GM23248 (cell line): ENCODE measurements around the gene GNB3. TPM values are rescaled to one million over a fixed set of nuclear protein-coding genes. Genes with fewer than 3 reads are reported as not detected.
A peak's percentile ranks its signal among the peaks of the same experiment; 100 is the strongest.
"Not testable (repeated sequence)": the region's sequence is repeated elsewhere in the genome, so short reads cannot be mapped to it uniquely, and the experiment has no call there.

Source experiments
- DNase-seq: peaks from one replicate; pipeline ENCODE4 v3.0.0-alpha.2; 2015
- H2AFZ ChIP-seq: fragments of 200-600 bp; sonication (generic); 2 replicates; pipeline ENCODE4 v1.6.1; 2016; ENCODE audit warnings: antibody characterized with exemption
- H3F3A ChIP-seq: fragments of 200-600 bp; sonication (generic); 2 replicates; pipeline ENCODE4 v1.6.1; 2016; ENCODE audit warnings: mild to moderate bottlenecking, antibody characterized with exemption, mixed run types; ENCODE audit not compliant: insufficient read depth
- H3K27ac ChIP-seq: fragments of 200-600 bp; sonication (generic); 2 replicates; pipeline ENCODE4 v1.5.1; 2016; ENCODE audit warnings: mild to moderate bottlenecking
- H3K27me3 ChIP-seq: fragments of 200-600 bp; sonication (generic); replicated peaks from 2 replicates; pipeline ENCODE4 v1.6.1; 2016; ENCODE audit warnings: mild to moderate bottlenecking; ENCODE audit not compliant: insufficient read depth
- H3K36me3 ChIP-seq: fragments of 200-600 bp; sonication (generic); 2 replicates; pipeline ENCODE4 v1.6.1; 2016; ENCODE audit warnings: low read depth, mild to moderate bottlenecking
- H3K4me1 ChIP-seq: fragments of 200-600 bp; sonication (generic); 2 replicates; pipeline ENCODE4 v1.6.1; 2016; ENCODE audit warnings: mild to moderate bottlenecking; ENCODE audit not compliant: insufficient read depth
- H3K4me2 ChIP-seq: fragments of 200-600 bp; sonication (generic); one replicate; pipeline ENCODE4 v1.6.1; 2016; ENCODE audit warnings: mild to moderate bottlenecking; ENCODE audit not compliant: unreplicated experiment
- H3K4me3 ChIP-seq: fragments of 200-600 bp; sonication (generic); 2 replicates; pipeline ENCODE4 v1.5.1; 2016; ENCODE audit warnings: mild to moderate bottlenecking
- H3K79me2 ChIP-seq: fragments of 200-600 bp; sonication (generic); 2 replicates; pipeline ENCODE4 v1.6.1; 2016; ENCODE audit warnings: mild to moderate bottlenecking; ENCODE audit not compliant: insufficient read depth
- H3K9ac ChIP-seq: fragments of 200-600 bp; sonication (generic); 2 replicates; pipeline ENCODE4 v1.6.1; 2016; ENCODE audit warnings: mild to moderate bottlenecking
- H3K9me2 ChIP-seq: fragments of 200-600 bp; sonication (generic); 2 replicates; pipeline ENCODE4 v1.6.1; 2016; ENCODE audit warnings: mixed run types, mild to moderate bottlenecking, moderate library complexity; ENCODE audit not compliant: insufficient read depth
- H3K9me3 ChIP-seq: fragments of 200-600 bp; sonication (generic); one replicate; pipeline ENCODE4 v1.6.1; 2017; ENCODE audit warnings: low read depth
- H4K20me1 ChIP-seq: fragments of 200-600 bp; sonication (generic); 2 replicates; pipeline ENCODE4 v1.6.0; 2016; ENCODE audit not compliant: insufficient read depth
- EZH2 ChIP-seq: fragments of 200-600 bp; sonication (generic); IDR thresholded peaks from 2 replicates; pipeline ENCODE4 v1.6.1; 2018; ENCODE audit warnings: antibody characterized with exemption, mild to moderate bottlenecking; ENCODE audit not compliant: insufficient read depth, poor library complexity, severe bottlenecking
- EZH2phosphoT487 ChIP-seq: fragments of 200-600 bp; sonication (generic); IDR thresholded peaks from 2 replicates; pipeline ENCODE4 v1.6.1; 2018; ENCODE audit warnings: antibody characterized with exemption, moderate library complexity, mild to moderate bottlenecking, low read depth; ENCODE audit not compliant: insufficient read depth
- WGBS, 2 experiments: methylation state at CpG; one replicate each; pipeline ENCODE4 v1.1.6; 2015 to 2017; ENCODE audit warnings: low lambda C conversion rate in 2 of 2, low coverage in 1 of 2; ENCODE audit errors: missing lambda C conversion rate in 2 of 2; 5-methylcytosine and 5-hydroxymethylcytosine counted together
- in situ Hi-C: fragments of 300-500 bp; cut with MboI; formaldehyde crosslinking; loops from 2 replicates; pipeline ENCODE4 v1.15.0; 2020
- polyA plus RNA-seq: library from polyadenylated mRNA; unstranded; fragments of >200 nt; fragmentation: Nextera tagmentation; extraction: Ambion mirVana; gene quantifications from 2 replicates; pipeline ENCODE4 v1.2.1, GENCODE V29; 2016
- total RNA-seq: library from RNA; depleted of rRNA; stranded (reverse); fragments of >200 nt; shearing (Covaris generic); gene quantifications from 2 replicates; pipeline ENCODE4 v1.2.3, GENCODE V29; 2014

The GNB3 gene
- total and polyA plus RNA-seq, 2 experiments from 2014 or later, result 2.2 to 3.2 TPM

DNA sequence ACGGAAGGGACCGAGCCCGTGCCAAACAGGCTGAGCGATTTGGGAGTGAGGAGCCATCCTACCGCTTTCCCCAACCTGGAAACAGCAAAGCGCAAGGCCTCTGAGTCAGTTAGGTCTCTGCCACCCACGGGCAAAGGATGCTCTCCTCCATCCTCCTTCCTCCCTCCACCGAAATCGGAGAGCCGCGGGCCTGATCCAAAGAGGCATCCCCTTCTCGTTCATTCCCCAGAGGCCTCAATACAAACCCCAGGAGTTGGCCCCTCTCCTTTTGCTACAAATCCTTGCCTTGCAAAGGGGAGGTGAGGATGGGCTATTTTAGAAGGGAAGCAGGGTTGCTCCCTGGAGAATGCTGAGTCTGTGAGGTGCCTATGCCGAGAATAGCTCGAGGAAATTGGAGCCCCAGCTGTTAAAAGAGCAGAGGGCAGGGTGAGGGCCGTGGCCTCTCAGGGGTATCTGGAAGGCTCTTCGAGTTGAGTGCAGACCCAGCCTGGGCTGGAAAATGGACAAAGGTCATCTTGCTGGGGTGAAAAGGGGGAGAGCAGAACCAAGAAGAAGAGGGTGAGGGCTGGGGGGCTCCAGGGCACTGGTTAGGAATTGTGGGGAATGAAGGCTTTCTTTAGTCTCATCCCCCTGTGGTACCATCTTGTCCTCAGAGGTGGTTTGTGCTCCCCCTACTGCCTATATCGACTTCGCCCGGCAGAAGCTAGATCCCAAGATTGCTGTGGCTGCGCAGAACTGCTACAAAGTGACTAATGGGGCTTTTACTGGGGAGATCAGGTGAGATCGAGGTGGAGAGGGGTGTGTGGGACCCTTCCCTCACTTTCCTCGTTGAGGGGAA lies 27.7 kb downstream of the GNB3 start:
- DNase-seq, result peak; percentile 75
- H3K4me3 ChIP-seq, result peak overlapping the region; percentile 99
- no peaks in the 10 kb centered on the region for H3K27me3 ChIP-seq
- WGBS, 2 experiments, result 5 to 7% methylated on average over 21 to 22 of the region's 22 CpGs
- H3K9me3 ChIP-seq, result no peaks in the 10 kb centered on the region
- no peak for TF ChIP-seq EZH2
- peak overlapping the region; percentile 92 for H3K9ac ChIP-seq
- in situ Hi-C loops, result no loop called here
- H3K9me2 ChIP-seq, result no peaks in the 10 kb centered on the region
- H3K79me2 ChIP-seq, result peaks cover 38% of the 10 kb centered on the region
- H3K36me3 ChIP-seq, result peaks cover 17% of the 10 kb centered on the region
- H3K27ac ChIP-seq, result peak overlapping the region; percentile 68
- peak overlapping the region; percentile 100 for H3K4me2 ChIP-seq
- peaks cover 38% of the 10 kb centered on the region for H3F3A ChIP-seq
- H2AFZ ChIP-seq, result no peak overlapping the region
- H4K20me1 ChIP-seq, result no peaks in the 10 kb centered on the region; the same call in 1 of the 2 replicates
- H3K4me1 ChIP-seq, result peaks cover 39% of the 10 kb centered on the region

DNA sequence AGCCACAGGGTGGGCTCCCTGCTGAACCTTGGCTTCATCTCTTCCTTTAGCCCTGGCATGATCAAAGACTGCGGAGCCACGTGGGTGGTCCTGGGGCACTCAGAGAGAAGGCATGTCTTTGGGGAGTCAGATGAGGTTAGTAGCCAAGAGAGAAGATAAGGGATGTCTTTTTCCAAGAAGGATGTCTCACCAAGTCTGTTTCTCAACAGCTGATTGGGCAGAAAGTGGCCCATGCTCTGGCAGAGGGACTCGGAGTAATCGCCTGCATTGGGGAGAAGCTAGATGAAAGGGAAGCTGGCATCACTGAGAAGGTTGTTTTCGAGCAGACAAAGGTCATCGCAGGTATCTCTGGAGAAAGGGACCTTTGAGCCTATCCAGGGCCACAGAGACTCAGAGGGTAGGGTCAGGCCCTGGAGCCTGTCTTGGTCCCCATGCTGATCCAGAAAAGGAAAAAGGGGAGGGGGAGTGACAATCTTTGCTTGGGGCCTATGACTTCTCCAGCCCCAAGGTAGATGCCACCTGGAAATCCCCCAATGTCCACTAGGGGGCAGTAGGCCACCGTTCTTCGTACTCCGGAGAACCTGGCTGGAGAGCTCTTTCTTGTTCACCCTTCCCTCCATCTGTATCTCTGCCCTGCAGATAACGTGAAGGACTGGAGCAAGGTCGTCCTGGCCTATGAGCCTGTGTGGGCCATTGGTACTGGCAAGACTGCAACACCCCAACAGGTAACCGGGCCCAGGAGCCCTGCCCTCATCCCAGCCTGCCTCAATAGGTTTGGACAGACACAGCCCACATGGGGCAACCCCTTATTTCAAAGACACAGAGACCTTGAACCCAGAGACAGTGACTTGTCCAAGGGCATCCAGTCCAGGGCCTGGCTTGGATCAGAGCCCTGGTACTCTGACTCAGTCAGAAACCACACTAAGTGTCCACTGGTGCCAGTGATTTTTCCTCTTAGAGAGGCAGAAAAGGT lies 28.6 kb downstream of the GNB3 start:
- Histone ChIP-seq H3F3A (peaks cover 38% of the 10 kb centered on the region), H3K27ac (peak overlapping the region; percentile 68), H3K9me2 (no peaks in the 10 kb centered on the region), H3K4me2 (peak overlapping the region; percentile 100), H3K4me1 (peaks cover 39% of the 10 kb centered on the region), H3K27me3 (no peaks in the 10 kb centered on the region), H4K20me1 (no peaks in the 10 kb centered on the region; the same call in 1 of the 2 replicates), H3K9ac (peak overlapping the region; percentile 92), H3K4me3 (peak overlapping the region; percentile 99), H3K9me3 (no peaks in the 10 kb centered on the region), H3K79me2 (peaks cover 40% of the 10 kb centered on the region), H2AFZ (no peak overlapping the region), H3K36me3 (peaks cover 16% of the 10 kb centered on the region)
- TF ChIP-seq EZH2phosphoT487, result no peak
- TF ChIP-seq EZH2, result no peak
- DNase-seq, result peak; percentile 75
- 42 to 47% methylated on average over 12 of the region's 12 CpGs for WGBS, 2 experiments
- in situ Hi-C loops, result no loop called here

DNA sequence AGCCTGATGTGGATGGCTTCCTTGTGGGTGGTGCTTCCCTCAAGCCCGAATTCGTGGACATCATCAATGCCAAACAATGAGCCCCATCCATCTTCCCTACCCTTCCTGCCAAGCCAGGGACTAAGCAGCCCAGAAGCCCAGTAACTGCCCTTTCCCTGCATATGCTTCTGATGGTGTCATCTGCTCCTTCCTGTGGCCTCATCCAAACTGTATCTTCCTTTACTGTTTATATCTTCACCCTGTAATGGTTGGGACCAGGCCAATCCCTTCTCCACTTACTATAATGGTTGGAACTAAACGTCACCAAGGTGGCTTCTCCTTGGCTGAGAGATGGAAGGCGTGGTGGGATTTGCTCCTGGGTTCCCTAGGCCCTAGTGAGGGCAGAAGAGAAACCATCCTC lies 29.6 kb downstream of the GNB3 start:
- H4K20me1 ChIP-seq, H2AFZ ChIP-seq, H3K9me3 ChIP-seq, H3K27me3 ChIP-seq, H3K9me2 ChIP-seq, H3K4me3 ChIP-seq, in situ Hi-C loops, DNase-seq: not testable (repeated sequence)
- Histone ChIP-seq H3K27ac (peak overlapping the region; percentile 49; the same call in 1 of the 2 replicates), H3K9ac (peak overlapping the region; percentile 28), H3K4me2 (peak overlapping the region; percentile 100), H3K36me3 (peaks cover 16% of the 10 kb centered on the region), H3K79me2 (peaks cover 44% of the 10 kb centered on the region), H3F3A (peaks cover 38% of the 10 kb centered on the region), H3K4me1 (peaks cover 39% of the 10 kb centered on the region)
- 42 to 62% methylated on average over 4 of the region's 4 CpGs for WGBS, 2 experiments
